GM18517 (cell line): ENCODE results near the gene NLGN2.

ENCODE experiments used
- ATAC-seq: cut with Tn5 transposase; IDR thresholded peaks from one replicate; pipeline ENCODE4 v1.9.1; 2021; ENCODE audit warnings: mild to moderate bottlenecking, moderate library complexity; ENCODE audit not compliant: unreplicated experiment

NLGN2 gene

GRCh38 chr17:7462474-7463371 is 55.1 kb downstream of the NLGN2 start:
- ATAC-seq, result no peak

GRCh38 chr17:7463372-7463846 is 55.8 kb downstream of the NLGN2 start:
- no peak for ATAC-seq

- no peak for ATAC-seq
These were observed 56.4 kb downstream of the NLGN2 start for GRCh38 chr17:7464081-7464480.

GRCh38 chr17:7465597-7466275 is 58.1 kb downstream of the NLGN2 start:
- ATAC-seq, result no peak

- ATAC-seq, result no peak
These were observed 58.6 kb downstream of the NLGN2 start for GRCh38 chr17:7466318-7466638.

- ATAC-seq, result no peak
These were observed 59.1 kb downstream of the NLGN2 start for GRCh38 chr17:7466639-7467341.

- no peak for ATAC-seq
These were observed 59.9 kb downstream of the NLGN2 start for GRCh38 chr17:7467498-7467897.

GRCh38 chr17:7468290-7468689 is 60.6 kb downstream of the NLGN2 start:
- no peak for ATAC-seq

GRCh38 chr17:7468804-7469389 is 61.3 kb downstream of the NLGN2 start:
- ATAC-seq, result no peak
